Measurements from ENCODE around the gene ATP5IF1. TPM values are rescaled to one million over a fixed set of nuclear protein-coding genes. Genes with fewer than 3 reads are reported as not detected.

ATP5IF1 gene
- total and polyA plus RNA-seq, 2 of the 13 experiments (the other 11 are each of a cell fraction or from before 2014, with no cell fraction given), result 97.7 to 131 TPM

DNA sequence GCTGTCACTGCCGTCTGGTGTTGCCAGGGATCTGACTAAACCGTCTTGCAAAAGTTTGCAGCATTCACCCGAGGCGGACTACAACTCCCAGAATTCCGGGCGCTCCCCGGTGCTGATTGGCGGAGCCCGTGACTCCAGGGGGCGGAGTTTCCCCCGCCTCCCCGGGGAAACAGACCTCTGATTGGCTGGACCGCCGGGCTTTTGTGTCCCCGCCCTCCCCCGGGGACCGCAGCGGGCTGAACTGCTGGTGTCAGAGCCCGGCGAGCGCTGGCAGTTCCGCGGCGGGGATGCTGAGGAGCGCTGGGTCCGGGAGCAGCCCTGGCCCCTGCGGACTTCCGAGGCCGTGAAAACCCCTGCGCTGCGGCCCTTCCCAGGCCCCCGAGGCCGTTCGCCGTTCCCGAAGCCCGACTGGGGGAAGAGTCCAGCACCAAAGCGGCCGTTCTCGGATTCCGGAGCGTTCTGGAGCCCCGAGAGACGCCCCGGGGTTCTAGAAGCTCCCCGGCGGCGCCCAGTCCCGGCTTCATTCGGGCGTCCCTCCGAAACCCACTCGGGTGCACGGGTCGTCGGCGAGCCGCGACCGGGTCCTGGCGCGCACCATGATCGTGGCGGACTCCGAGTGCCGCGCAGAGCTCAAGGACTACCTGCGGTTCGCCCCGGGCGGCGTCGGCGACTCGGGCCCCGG, 23.5 kb downstream of the ATP5IF1 start, which contains the start of gene SESN2 (continued):
- TF ChIP-seq ARID3A (IDR thresholded peaks at IDR 0.05; ENCODE audit: low read depth, low read length) (0 out of 2 replicates have a peak, but pooled peaks have one; percentile 19), HOXA9 (CRISPR knock-in tag; IDR thresholded peaks at IDR 0.05; ENCODE audit: borderline replicate concordance) (no peak), ZBTB26 (CRISPR knock-in tag; IDR thresholded peaks at IDR 0.05; ENCODE audit: borderline replicate concordance) (peak; percentile 16; the same call in 1 of the 2 replicates), MIXL1 (CRISPR knock-in tag; IDR thresholded peaks at IDR 0.05) (no peak), ZNF446 (CRISPR knock-in tag; IDR thresholded peaks at IDR 0.05) (no peak), ZNF740 (CRISPR knock-in tag; IDR thresholded peaks at IDR 0.05) (no peak), ZGPAT (CRISPR knock-in tag; IDR thresholded peaks at IDR 0.05) (peak; percentile 84), ZBTB7B (CRISPR knock-in tag; IDR thresholded peaks at IDR 0.05) (0 out of 2 replicates have a peak, but pooled peaks have one; percentile 6), ZNF260 (CRISPR knock-in tag; IDR thresholded peaks at IDR 0.05; ENCODE audit: borderline replicate concordance, low read depth) (no peak), TCF7L2 (IDR thresholded peaks at IDR 0.05; ENCODE audit: low read depth, low read length) (no peak), BRCA1 (CRISPR knock-in tag; IDR thresholded peaks at IDR 0.05) (no peak), KLF6 (CRISPR knock-in tag; IDR thresholded peaks at IDR 0.05) (peak; percentile 61; the same call in 1 of the 2 replicates), ARID2 (CRISPR knock-in tag; IDR thresholded peaks at IDR 0.05; ENCODE audit: borderline replicate concordance) (peak; percentile 34; the same call in 1 of the 2 replicates), TAF15 (IDR thresholded peaks at IDR 0.05; ENCODE audit: low read depth, low read length, poor library complexity, severe bottlenecking) (no peak), JARID2 (CRISPR knock-in tag; IDR thresholded peaks at IDR 0.05; ENCODE audit: insufficient replicate concordance) (no peak), ZNF180 (CRISPR knock-in tag; IDR thresholded peaks at IDR 0.05; ENCODE audit: borderline replicate concordance, low read depth) (no peak)
- TF ChIP-seq, protein P1, sequence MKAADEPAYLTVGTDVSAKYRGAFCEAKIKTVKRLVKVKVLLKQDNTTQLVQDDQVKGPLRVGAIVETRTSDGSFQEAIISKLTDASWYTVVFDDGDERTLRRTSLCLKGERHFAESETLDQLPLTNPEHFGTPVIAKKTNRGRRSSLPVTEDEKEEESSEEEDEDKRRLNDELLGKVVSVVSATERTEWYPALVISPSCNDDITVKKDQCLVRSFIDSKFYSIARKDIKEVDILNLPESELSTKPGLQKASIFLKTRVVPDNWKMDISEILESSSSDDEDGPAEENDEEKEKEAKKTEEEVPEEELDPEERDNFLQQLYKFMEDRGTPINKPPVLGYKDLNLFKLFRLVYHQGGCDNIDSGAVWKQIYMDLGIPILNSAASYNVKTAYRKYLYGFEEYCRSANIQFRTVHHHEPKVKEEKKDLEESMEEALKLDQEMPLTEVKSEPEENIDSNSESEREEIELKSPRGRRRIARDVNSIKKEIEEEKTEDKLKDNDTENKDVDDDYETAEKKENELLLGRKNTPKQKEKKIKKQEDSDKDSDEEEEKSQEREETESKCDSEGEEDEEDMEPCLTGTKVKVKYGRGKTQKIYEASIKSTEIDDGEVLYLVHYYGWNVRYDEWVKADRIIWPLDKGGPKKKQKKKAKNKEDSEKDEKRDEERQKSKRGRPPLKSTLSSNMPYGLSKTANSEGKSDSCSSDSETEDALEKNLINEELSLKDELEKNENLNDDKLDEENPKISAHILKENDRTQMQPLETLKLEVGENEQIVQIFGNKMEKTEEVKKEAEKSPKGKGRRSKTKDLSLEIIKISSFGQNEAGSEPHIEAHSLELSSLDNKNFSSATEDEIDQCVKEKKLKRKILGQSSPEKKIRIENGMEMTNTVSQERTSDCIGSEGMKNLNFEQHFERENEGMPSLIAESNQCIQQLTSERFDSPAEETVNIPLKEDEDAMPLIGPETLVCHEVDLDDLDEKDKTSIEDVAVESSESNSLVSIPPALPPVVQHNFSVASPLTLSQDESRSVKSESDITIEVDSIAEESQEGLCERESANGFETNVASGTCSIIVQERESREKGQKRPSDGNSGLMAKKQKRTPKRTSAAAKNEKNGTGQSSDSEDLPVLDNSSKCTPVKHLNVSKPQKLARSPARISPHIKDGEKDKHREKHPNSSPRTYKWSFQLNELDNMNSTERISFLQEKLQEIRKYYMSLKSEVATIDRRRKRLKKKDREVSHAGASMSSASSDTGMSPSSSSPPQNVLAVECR (CRISPR knock-in tag; IDR thresholded peaks at IDR 0.05; ENCODE audit: borderline replicate concordance), result peak; percentile 85

All from HepG2 (cell line).